Common myeloid progenitor, CD34-positive (primary cell): ENCODE results near the gene SEMA4F.
"Not testable (repeated sequence)": the region's sequence is repeated elsewhere in the genome, so short reads cannot be mapped to it uniquely, and the experiment has no call there.

Experiments
- CTCF ChIA-PET: fragments of 350-600 bp; sonication (Branson Sonifier 250); formaldehyde crosslinking; loops from one replicate; lab custom pipeline; 2021; ENCODE audit warnings: antibody characterized with exemption; lab: Charles Lee
- POLR2A ChIA-PET: fragments of 350-600 bp; sonication (Branson Sonifier 250); formaldehyde crosslinking; loops from one replicate; lab custom pipeline; 2021; ENCODE audit warnings: antibody characterized with exemption; lab: Charles Lee
- DNase-seq, 3 donors: peaks; one replicate each; pipeline versions ENCODE4 v3.0.0 to v3.0.0-alpha.2; 2013
- H3K27ac ChIP-seq, 2 experiments: 1 replicate in 1 of 2; 2 replicates in 1 of 2; pipeline ENCODE4 v1.7.0; 2013; ENCODE audit warnings: inconsistent platforms in 2 of 2, low read length in 2 of 2, mild to moderate bottlenecking in 2 of 2, low read depth in 1 of 2, moderate library complexity in 1 of 2; ENCODE audit not compliant: severe bottlenecking in 2 of 2, insufficient read depth in 1 of 2, poor library complexity in 1 of 2
- H3K27me3 ChIP-seq, 5 experiments: replicated peaks in 2 of 5; 1 replicate in 3 of 5; 2 replicates in 2 of 5; pipeline versions ENCODE4 v1.6.1 to v1.7.0; 2013; ENCODE audit warnings: low read length in 4 of 5, mild to moderate bottlenecking in 2 of 5, moderate library complexity in 2 of 5, inconsistent platforms in 1 of 5; ENCODE audit not compliant: insufficient read depth in 5 of 5, control insufficient read depth in 4 of 5
- H3K36me3 ChIP-seq, 4 experiments: 1 replicate in 2 of 4; 2 replicates in 2 of 4; pipeline versions ENCODE4 v1.6.1 to v1.7.0; 2013; ENCODE audit warnings: low read length in 3 of 4, control low read depth in 1 of 4, mild to moderate bottlenecking in 1 of 4; ENCODE audit not compliant: control insufficient read depth in 4 of 4, insufficient read depth in 4 of 4
- H3K4me1 ChIP-seq, 4 experiments: 1 replicate in 3 of 4; 2 replicates in 1 of 4; pipeline versions ENCODE4 v1.6.1 to v1.7.1; 2013; ENCODE audit warnings: low read length in 3 of 4, mild to moderate bottlenecking in 3 of 4, control low read depth in 1 of 4, inconsistent platforms in 1 of 4, moderate library complexity in 1 of 4; ENCODE audit not compliant: control insufficient read depth in 4 of 4, insufficient read depth in 4 of 4; ENCODE audit errors: control extremely low read depth in 1 of 4
- H3K4me3 ChIP-seq, 7 experiments: 1 replicate in 4 of 7; 2 replicates in 3 of 7; pipeline versions ENCODE4 v1.5.1 to v1.7.0; 2013; ENCODE audit warnings: mild to moderate bottlenecking in 7 of 7, low read length in 6 of 7, moderate library complexity in 6 of 7, inconsistent platforms in 2 of 7, low read depth in 2 of 7, control low read depth in 1 of 7; ENCODE audit not compliant: insufficient read depth in 4 of 7, control insufficient read depth in 1 of 7; ENCODE audit errors: extremely low read depth in 1 of 7
- H3K9me3 ChIP-seq, 5 experiments: 1 replicate in 4 of 5; 2 replicates in 1 of 5; pipeline versions ENCODE4 v1.6.1 to v1.7.1; 2013; ENCODE audit warnings: low read length in 4 of 5, mild to moderate bottlenecking in 2 of 5, inconsistent platforms in 1 of 5, low read depth in 1 of 5, moderate library complexity in 1 of 5; ENCODE audit not compliant: control insufficient read depth in 4 of 5, insufficient read depth in 2 of 5; ENCODE audit errors: control extremely low read depth in 1 of 5
- WGBS: methylation state at CpG from one replicate; pipeline ENCODE4 v1.1.5; 2013; ENCODE audit not compliant: insufficient coverage; 5-methylcytosine and 5-hydroxymethylcytosine counted together

Gene SEMA4F

DNA sequence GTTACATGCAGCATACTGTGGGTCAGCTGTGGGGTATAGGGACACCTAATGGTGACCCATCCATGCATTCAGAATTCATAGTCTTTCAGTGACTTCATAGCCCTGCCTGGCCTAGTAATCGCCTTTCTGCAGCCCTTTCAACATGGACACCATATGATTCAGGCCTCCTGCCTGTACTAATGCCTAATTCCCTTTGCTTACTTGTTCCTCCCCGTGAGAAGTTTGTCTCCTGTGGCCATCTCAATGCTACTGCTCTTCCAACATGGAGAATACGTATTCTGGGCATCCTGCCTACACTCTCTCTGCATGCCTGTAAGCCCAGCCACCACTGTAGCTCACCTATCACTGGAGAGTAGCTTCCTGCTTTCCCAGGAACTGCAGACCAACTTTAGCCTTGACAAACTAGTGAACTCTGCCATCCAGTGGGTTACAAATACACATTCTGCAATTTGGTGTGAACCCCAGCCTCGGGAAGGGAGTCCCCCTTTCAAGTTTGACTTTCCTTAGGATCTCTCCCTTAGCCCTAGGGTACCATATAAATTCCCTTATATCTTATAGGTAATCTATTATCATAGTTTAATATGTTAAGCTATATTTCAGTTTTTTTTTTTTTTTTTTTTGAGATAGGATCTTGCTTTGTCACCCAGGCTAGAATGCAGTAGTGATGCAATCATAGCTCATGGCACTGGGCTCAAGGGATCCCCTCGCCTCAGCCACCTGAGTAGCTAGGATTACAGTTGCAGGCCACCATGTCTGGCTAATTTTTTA lies 28.2 kb upstream of the SEMA4F start:
- no peaks in the 10 kb centered on the region for H3K4me1 ChIP-seq
- no peak overlapping the region for H3K27ac ChIP-seq
- CTCF ChIA-PET, result interaction anchor here (1.5 to 2.0 kb wide), 3 partner anchors 10 to 66 kb away, joined by 4 to 5 read pairs (median 4); partner anchors contain the start of gene SEMA4F
- POLR2A ChIA-PET, result no interaction called here
- H3K36me3 ChIP-seq, result no peaks in the 10 kb centered on the region
- H3K27me3 ChIP-seq, result no peaks in the 10 kb centered on the region
- H3K9me3 ChIP-seq, result no peaks in the 10 kb centered on the region
- H3K4me3 ChIP-seq, result no peak overlapping the region
- 92% methylated on average over 3 of the region's 5 CpGs for WGBS
- peak in 1 of 3 donors; percentile 7 for DNase-seq

DNA sequence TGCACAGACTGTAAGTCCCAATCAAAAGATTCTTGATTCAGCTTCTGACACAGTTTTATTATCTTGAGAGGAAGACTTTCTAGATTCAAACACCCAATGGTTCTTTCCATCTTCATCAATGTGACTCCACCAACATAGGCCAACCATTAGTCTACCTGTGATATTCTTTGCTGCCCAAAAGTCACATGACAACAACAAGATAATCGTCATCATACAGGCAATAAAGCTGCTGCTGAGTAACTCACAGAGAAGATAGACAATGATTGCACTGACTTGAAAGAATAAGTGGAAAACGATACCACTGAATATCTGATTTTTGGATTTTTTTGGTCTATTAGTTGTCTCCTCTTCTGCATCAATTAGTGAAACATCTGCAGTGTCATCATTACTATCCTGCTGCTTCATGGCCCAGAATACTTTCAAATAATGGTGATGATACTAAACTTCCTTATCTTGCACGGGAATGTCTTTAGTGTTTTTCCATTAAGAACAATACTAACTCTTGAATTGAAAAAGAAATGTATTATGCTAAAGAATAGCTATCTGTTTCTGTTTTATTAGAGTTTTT lies 25.4 kb upstream of the SEMA4F start:
- H3K36me3 ChIP-seq, result no peaks in the 10 kb centered on the region
- POLR2A ChIA-PET, result no interaction called here
- no peaks in the 10 kb centered on the region for H3K9me3 ChIP-seq
- H3K4me3 ChIP-seq, result no peak overlapping the region
- no peaks in the 10 kb centered on the region for H3K4me1 ChIP-seq
- no CpG with 5 or more reads among the region's 3 CpGs for WGBS
- CTCF ChIA-PET, result interaction anchor here (1.4 kb wide), 1 partner anchor 11 kb away, joined by 3 read pairs; no protein-coding TSS in a partner anchor
- DNase-seq, result no peak
- H3K27ac ChIP-seq, result no peak overlapping the region
- H3K27me3 ChIP-seq, result no peaks in the 10 kb centered on the region

DNA sequence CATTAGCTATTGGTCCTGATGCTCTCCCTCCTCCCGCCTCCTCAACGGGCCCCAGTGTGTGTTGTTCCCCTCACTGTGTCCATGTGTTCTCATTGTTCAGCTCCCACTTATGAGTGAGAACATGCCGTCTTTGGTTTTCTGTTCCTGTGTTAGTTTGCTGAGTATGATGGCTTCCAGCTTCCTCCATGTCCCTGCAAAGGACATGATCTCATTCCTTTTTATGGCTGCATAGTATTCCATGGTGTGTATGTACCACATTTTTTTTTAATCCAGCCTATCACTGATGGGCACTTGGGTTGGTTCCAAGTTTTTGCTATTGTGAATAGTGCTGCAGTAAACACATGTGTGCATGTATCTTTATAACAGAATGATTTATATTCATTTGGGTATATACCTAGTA lies 23.6 kb upstream of the SEMA4F start:
- H3K9me3 ChIP-seq, H3K27me3 ChIP-seq, H3K4me1 ChIP-seq, H3K36me3 ChIP-seq, DNase-seq, H3K27ac ChIP-seq, H3K4me3 ChIP-seq: not testable (repeated sequence)
- ChIA-PET CTCF (interaction anchor here (0.8 to 1.0 kb wide), 2 partner anchors 13 to 18 kb away, joined by 3 read pairs; no protein-coding TSS in a partner anchor), POLR2A (interaction anchor here (0.7 kb wide), 1 partner anchor 16 kb away, joined by 3 read pairs; no protein-coding TSS in a partner anchor)
- WGBS, result 100% methylated on average over 1 of the region's 3 CpGs

DNA sequence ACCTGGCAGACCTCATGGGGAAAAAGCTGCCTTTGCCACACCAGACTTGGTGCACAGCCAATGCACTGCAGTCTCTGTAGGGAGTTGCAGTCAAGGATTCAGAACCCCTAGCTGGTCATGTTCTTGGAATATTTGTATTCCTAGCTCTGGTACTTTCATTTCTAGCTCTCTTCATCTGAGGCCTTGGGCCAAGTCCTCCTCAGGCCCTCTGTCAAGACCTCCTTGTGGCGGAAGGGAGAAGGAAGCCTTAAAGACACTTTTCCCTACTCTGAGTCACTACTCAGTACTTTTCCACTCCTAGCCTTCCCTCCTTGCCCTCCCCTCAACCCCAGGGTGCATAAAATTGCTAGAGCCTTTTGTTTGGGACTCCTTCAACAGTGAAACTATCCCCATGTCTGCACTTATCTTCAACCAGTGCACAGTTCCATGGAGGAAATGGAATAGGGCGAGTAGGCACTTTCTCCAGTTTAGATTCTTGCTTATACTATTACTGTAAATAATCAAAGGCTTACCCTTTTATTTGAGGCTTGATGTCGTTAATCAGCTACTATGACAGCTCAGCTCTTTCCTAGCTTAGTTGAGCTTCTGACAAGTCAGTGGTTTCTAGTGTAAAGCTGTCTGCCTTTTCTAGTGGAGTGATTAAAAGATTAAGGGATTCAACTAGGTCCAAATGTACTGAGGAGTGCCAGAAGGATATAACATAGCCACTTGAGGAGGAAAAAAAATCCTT lies 21.7 kb upstream of the SEMA4F start:
- POLR2A ChIA-PET, result no interaction called here
- Histone ChIP-seq H3K36me3 (no peaks in the 10 kb centered on the region), H3K4me1 (no peaks in the 10 kb centered on the region), H3K4me3 (no peak overlapping the region), H3K27ac (no peak overlapping the region), H3K9me3 (no peaks in the 10 kb centered on the region), H3K27me3 (no peaks in the 10 kb centered on the region)
- 100% methylated on average over 2 of the region's 3 CpGs for WGBS
- CTCF ChIA-PET, result interaction anchor here (0.8 to 2.1 kb wide), 3 partner anchors 16 to 20 kb away, joined by 3 to 6 read pairs (median 4); partner anchors contain the start of gene M1AP
- no peak for DNase-seq

DNA sequence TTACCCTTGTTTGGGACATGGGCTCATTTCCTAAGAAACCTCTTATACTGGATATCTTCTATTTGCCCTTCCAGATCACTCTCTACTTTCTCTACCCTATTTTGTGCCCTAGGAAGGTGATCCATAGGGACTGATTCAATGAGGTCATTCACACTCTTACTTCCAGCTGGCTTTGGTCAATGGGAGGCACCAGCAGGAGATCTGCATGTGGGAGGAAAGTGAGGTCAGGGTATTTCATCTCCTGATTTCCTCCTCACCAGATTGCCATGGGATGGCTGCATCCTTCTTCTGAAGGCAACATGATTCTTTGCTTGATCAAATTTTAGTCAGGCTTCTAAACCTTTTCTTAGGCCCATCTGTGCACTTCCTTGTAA lies 21.1 kb upstream of the SEMA4F start:
- Histone ChIP-seq H3K27ac (no peak overlapping the region), H3K36me3 (no peaks in the 10 kb centered on the region), H3K27me3 (no peaks in the 10 kb centered on the region), H3K4me1 (no peaks in the 10 kb centered on the region), H3K4me3 (no peak overlapping the region), H3K9me3 (no peaks in the 10 kb centered on the region)
- no peak for DNase-seq
- CTCF ChIA-PET, result interaction anchor here (2.1 kb wide), 1 partner anchor 16 kb away, joined by 6 read pairs; the partner anchor contains the start of gene M1AP
- POLR2A ChIA-PET, result no interaction called here

DNA sequence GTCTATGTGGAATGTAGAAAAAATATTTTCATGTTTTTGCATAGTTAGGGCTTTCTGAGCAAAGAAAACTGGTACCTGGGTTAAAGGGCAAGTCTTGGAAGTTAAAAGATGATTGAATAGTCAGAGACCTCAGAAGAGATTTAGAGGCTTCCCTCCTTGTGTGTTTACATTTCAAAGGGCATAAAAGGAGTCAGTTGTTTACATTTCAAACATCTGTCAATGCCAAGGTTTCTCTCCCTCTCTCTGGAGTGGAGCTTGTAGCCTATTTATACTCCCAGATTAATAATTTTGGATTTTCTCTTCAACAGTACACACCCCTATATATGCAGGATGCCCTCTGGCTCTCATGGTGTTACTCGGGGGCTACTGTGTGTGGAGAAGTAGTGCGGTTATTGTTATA lies 14.5 kb upstream of the SEMA4F start:
- no peak for DNase-seq
- no peaks in the 10 kb centered on the region for H3K4me1 ChIP-seq
- H3K36me3 ChIP-seq, result no peaks in the 10 kb centered on the region
- no peak overlapping the region for H3K4me3 ChIP-seq
- CTCF ChIA-PET, result no interaction called here
- no peak overlapping the region for H3K27ac ChIP-seq
- H3K9me3 ChIP-seq, result no peaks in the 10 kb centered on the region
- no peaks in the 10 kb centered on the region for H3K27me3 ChIP-seq
- POLR2A ChIA-PET, result interaction anchor here (0.6 kb wide), 1 partner anchor 959 kb away, joined by 6 read pairs; no protein-coding TSS in a partner anchor
- WGBS, result no CpG with 5 or more reads among the region's 2 CpGs
